GM12801 (cell line): ENCODE measurements around the gene HOXC11.

Experiments used
- CTCF ChIP-seq: IDR thresholded peaks from one replicate; pipeline ENCODE4 v1.5.1; 2011; ENCODE audit warnings: control low read depth; ENCODE audit not compliant: insufficient read length; ENCODE audit errors: extremely low read depth

HOXC11 gene

GRCh38 chr12:53998110-53998899, 25.4 kb downstream of the HOXC11 start:
- no peak for TF ChIP-seq CTCF

GRCh38 chr12:53998900-53999236, 25.9 kb downstream of the HOXC11 start:
- no peak for TF ChIP-seq CTCF

GRCh38 chr12:53999559-54000115, 26.7 kb downstream of the HOXC11 start:
- TF ChIP-seq CTCF = no peak

- no peak for TF ChIP-seq CTCF
Measured at GRCh38 chr12:54000116-54001114, 27.5 kb downstream of the HOXC11 start, which contains the start of gene HOXC9. TSS of gene HOXC9 (plus strand) at chr12:54000161. CDS start at chr12:54000189, 28 bp downstream.

- TF ChIP-seq CTCF = no peak
Measured at GRCh38 chr12:54001283-54002187, 28.6 kb downstream of the HOXC11 start.

- TF ChIP-seq CTCF = no peak
Measured at GRCh38 chr12:54002278-54002914, 29.5 kb downstream of the HOXC11 start.
